H7 (cell line): ENCODE measurements around the gene BOLL. TPM values are rescaled to one million over a fixed set of nuclear protein-coding genes. Genes with fewer than 3 reads are reported as not detected.
A peak's percentile ranks its signal among the peaks of the same experiment; 100 is the strongest.
"Not testable (repeated sequence)": the region's sequence is repeated elsewhere in the genome, so short reads cannot be mapped to it uniquely, and the experiment has no call there.

Experiments used
- DNase-seq: peaks from one replicate; pipeline ENCODE4 v3.0.0; 2012
- H3K27me3 ChIP-seq: 2 replicates; pipeline ENCODE4 v1.6.0; 2011; ENCODE audit warnings: mild to moderate bottlenecking, low read length; ENCODE audit not compliant: control insufficient read depth, insufficient read depth
- H3K36me3 ChIP-seq: replicated peaks from 2 replicates; pipeline ENCODE4 v1.5.1; 2011; ENCODE audit warnings: low read length; ENCODE audit not compliant: control insufficient read depth, insufficient read depth
- H3K4me3 ChIP-seq: 2 replicates; pipeline ENCODE4 v1.5.1; 2011; ENCODE audit warnings: low read depth, mild to moderate bottlenecking, control low read depth, low read length, moderate library complexity; ENCODE audit not compliant: insufficient read depth
- total RNA-seq: library from RNA; depleted of rRNA; stranded (reverse); fragments of >200 nt; shearing (Covaris generic); gene quantifications from 2 replicates; pipeline ENCODE4 v1.2.3, GENCODE V29; 2014; rRNA removed

Gene BOLL
- 0.24 TPM in 1 of 2 replicates, not detected in the other for total RNA-seq

GRCh38 chr2:197784956-197785941 lies at the start of gene BOLL:
Gene BOLL, minus strand, starts transcription at chr2:197785319. Its CDS starts 3,469 bp downstream, at chr2:197781850.
- DNase-seq: peak; percentile 25
- no peaks in the 10 kb centered on the region for H3K36me3 ChIP-seq
- H3K4me3 ChIP-seq: peak within 1 kb of the TSS; percentile 33
- peaks cover 23% of the 10 kb centered on the region for H3K27me3 ChIP-seq

DNA sequence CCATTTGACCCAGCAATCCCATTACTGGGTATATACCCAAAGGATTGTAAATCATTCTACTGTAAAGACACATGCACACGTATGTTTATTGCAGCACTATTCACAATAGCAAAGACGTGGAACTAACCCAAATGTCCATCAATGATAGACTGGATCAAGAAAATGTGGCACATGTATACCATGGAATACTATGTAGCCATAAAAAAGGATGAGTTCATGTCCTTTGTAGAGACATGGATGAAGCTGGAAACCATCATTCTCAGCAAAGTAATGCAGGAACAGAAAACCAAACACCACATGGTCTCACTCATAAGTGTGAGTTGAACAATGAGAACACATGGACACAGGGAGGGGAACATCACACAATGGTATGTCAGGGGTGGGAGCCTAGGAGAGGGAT lies 49.7 kb upstream of the BOLL start:
- not testable (repeated sequence) for DNase-seq, H3K4me3 ChIP-seq

GRCh38 chr2:197828464-197829135 lies 43.5 kb upstream of the BOLL start:
- no peak for DNase-seq

More for the DNA sequence above, 49.7 kb upstream of the BOLL start:
- H3K36me3 ChIP-seq, H3K27me3 ChIP-seq: not testable (repeated sequence)

DNA sequence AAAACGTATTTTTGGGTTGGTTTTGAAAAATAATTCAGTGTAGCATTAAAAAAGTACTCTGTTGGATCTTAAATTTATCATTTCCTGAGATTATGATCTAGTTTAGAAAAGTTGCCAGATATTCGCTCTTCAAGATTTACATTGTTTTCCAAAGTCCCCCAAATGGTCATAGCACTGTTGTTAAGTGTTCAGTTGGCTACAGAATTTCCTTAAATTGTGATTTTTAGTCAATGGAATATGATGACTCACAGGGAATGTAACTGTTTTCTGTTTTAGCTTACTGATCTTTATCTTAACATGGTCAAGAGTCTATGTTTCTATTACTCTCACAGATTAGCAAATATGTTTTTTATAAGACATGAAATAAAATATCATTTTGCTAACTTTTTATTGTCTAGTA lies 42.5 kb upstream of the BOLL start:
- Histone ChIP-seq H3K36me3 (no peaks in the 10 kb centered on the region), H3K27me3 (no peaks in the 10 kb centered on the region), H3K4me3 (no peak overlapping the region)
- DNase-seq: no peak

More at GRCh38 chr2:197828464-197829135, 43.5 kb upstream of the BOLL start:
- H3K27me3 ChIP-seq: no peaks in the 10 kb centered on the region
- no peaks in the 10 kb centered on the region for H3K36me3 ChIP-seq
- no peak overlapping the region for H3K4me3 ChIP-seq

DNA sequence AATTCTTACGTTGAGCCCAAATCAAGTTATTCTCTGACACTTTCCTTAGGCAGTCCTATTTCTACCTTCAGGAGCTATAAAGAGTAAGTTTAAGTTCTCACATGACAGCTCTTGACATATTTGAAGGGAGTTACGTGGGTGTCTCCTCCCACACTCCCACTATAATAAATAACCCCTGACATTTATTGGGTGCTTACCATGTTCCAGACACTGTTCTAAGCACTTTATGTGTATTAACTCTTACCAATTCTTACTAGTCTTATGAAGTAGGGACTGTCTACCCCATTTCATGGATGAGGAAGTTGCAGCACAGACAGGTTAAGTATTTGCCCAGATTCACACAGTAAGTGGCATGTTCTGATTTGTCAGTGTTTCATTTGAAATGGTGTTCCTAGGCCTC lies 37.2 kb upstream of the BOLL start:
- Histone ChIP-seq H3K27me3 (no peaks in the 10 kb centered on the region), H3K4me3 (no peak overlapping the region), H3K36me3 (no peaks in the 10 kb centered on the region)
- no peak for DNase-seq

DNA sequence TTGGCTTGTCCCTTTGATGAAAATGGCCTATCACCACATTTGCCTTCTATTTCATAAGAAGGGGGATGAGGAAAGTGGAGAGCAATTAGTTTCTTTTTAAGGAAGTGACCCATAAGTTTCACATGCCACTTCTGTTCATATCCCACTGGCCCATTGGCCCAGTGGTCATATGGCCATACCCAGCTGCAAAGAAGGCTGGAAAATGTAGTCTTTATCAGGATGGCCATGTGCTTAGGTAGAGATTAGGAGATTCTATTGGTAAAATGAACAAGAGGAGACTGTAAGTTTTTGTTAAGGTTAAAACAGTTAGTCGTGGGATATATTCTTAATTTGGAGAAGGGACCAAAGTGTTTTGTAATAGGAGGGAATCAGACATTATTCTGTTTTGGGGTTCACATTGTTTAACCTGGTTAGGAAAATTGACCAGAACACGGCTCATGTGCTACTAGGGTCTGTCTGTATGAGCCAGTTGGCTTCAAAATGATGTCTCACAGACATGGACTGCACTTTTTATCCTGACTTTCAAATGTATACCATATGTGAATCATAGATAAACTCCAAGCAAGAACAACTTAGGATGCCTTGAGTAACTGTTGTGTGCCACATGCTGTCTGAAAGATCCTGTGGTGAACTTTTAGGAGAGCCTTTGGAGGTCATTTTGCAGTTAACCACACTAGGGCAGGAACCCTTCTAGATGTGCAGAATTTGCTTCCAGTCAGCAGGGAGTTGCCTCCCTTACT lies 36.6 kb upstream of the BOLL start:
- DNase-seq: no peak
- H3K4me3 ChIP-seq: no peak overlapping the region
- no peaks in the 10 kb centered on the region for H3K27me3 ChIP-seq
- no peaks in the 10 kb centered on the region for H3K36me3 ChIP-seq

DNA sequence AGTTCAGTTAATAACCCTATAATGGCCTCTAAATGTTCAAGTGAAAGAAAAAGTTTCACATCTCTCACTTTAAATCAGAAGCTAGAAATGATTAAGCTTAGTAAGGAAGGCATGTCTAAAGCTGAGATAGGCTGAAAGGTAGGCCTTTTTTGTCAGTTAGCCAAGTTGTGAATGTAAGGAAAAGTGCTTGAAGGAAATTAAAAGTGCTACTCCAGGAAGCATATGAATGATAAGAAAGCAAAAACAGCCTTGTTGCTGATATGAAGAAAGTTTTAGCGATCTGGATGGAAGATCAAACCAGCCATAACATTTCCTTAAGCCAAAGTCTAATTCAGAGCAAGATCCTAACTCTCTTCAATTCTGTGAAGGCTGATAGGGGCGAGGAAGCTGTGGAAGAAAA lies 29.4 kb upstream of the BOLL start:
- no peaks in the 10 kb centered on the region for H3K36me3 ChIP-seq
- DNase-seq: no peak
- no peaks in the 10 kb centered on the region for H3K27me3 ChIP-seq
- no peak overlapping the region for H3K4me3 ChIP-seq

DNA sequence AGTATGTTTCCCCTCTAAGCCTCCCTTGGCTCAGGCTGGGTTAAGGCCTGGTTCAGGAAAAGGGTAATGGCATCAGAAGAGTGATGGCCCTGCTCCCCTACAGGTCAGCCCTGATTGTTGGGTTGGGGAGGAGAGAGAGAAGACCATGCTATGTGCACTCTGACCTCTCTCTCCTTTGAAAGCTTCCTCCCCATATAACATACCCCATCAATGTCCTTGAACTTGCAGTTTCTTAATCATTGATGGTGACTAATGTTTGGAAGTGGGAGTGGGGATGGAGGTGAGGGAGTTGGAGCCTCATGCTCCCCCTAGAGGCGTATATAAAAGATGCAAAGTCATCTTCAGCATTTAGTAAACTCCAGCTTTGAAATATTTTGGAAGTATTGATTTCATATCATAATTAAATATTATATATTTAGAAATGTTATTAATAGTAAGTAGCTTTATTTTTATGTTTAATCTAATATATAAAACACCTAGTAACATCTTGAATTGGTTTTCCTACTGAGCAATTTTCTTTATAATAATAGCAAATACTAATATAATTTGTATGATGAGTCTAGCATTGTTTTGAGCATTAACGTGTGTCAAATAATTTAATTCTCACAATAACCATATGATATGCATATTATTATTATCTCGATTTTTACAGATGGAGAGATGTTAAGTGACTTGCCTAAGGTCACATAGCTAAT lies 28.1 kb upstream of the BOLL start:
- H3K27me3 ChIP-seq: no peaks in the 10 kb centered on the region
- DNase-seq: peak; percentile 39
- H3K36me3 ChIP-seq: no peaks in the 10 kb centered on the region
- H3K4me3 ChIP-seq: no peak overlapping the region

GRCh38 chr2:197810491-197810890 lies 25.4 kb upstream of the BOLL start:
- H3K4me3 ChIP-seq: no peak overlapping the region
- no peak for DNase-seq

DNA sequence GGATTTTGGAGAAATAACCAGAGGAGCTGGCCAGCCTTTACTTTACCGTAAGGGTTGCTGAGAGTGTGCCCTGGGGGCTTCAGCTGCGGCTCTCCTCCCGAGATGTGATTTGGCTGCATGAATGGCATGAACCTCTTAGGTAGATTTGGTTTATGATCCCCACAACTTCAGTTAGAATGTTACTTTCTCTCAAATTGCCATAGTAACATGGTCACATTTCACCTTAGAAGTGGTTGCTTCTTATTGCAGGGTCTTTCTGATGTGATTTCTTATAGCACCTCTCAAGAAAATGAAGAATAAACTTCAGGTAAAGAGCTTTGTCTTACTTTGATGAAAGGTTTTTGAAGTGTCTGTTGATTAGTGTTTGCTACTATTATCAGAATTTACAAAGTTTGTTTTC lies 24.9 kb upstream of the BOLL start:
- H3K27me3 ChIP-seq: peaks cover 18% of the 10 kb centered on the region
- no peak overlapping the region for H3K4me3 ChIP-seq
- H3K36me3 ChIP-seq: no peaks in the 10 kb centered on the region
- no peak for DNase-seq

More at GRCh38 chr2:197810491-197810890, 25.4 kb upstream of the BOLL start:
- no peaks in the 10 kb centered on the region for H3K36me3 ChIP-seq
- H3K27me3 ChIP-seq: peaks cover 13% of the 10 kb centered on the region

GRCh38 chr2:197809064-197809463 lies 23.9 kb upstream of the BOLL start:
- Histone ChIP-seq H3K4me3 (no peak overlapping the region), H3K36me3 (no peaks in the 10 kb centered on the region), H3K27me3 (peaks cover 25% of the 10 kb centered on the region)
- no peak for DNase-seq

- Histone ChIP-seq H3K36me3 (no peaks in the 10 kb centered on the region), H3K4me3 (no peak overlapping the region), H3K27me3 (peaks cover 34% of the 10 kb centered on the region)
- DNase-seq: no peak
Observed at GRCh38 chr2:197805715-197806633, 20.9 kb upstream of the BOLL start.
